HEK293T (cell line): ENCODE measurements around the gene KRT2.

Source experiments
- CTCF ChIA-PET: fragments of 350-600 bp; formaldehyde crosslinking; extraction: SDS; loops from one replicate; lab custom pipeline; 2021; ENCODE audit warnings: antibody characterized with exemption, inconsistent platforms; lab: Yijun Ruan, JAX
- POLR2A ChIA-PET: fragments of 350-600 bp; formaldehyde crosslinking; extraction: SDS; loops from one replicate; lab custom pipeline; 2020; ENCODE audit warnings: antibody characterized with exemption, inconsistent platforms; lab: Yijun Ruan, JAX
- DNase-seq: peaks from one replicate; pipeline ENCODE4 v3.0.0; 2012; ENCODE audit warnings: mixed read lengths; ENCODE audit errors: extremely low spot score
- ARNT ChIP-seq: fragments of 450-650 bp; IDR thresholded peaks from 2 replicates; pipeline ENCODE4 v1.6.1; 2017; ENCODE audit warnings: mild to moderate bottlenecking
- BHLHE40 ChIP-seq: fragments of 450-650 bp; IDR thresholded peaks from 2 replicates; pipeline ENCODE4 v1.6.1; 2016; ENCODE audit warnings: mild to moderate bottlenecking, moderate library complexity, borderline replicate concordance
- CTBP1 ChIP-seq: fragments of 450-650 bp; IDR thresholded peaks from 2 replicates; pipeline ENCODE4 v1.6.1; 2016; ENCODE audit warnings: borderline replicate concordance
- ELF4 ChIP-seq: fragments of 450-650 bp; IDR thresholded peaks from 2 replicates; pipeline ENCODE4 v1.6.1; 2017; ENCODE audit warnings: antibody characterized with exemption
- FOXA1 ChIP-seq: fragments of 450-650 bp; IDR thresholded peaks from 2 replicates; pipeline ENCODE4 v1.6.1; 2016; ENCODE audit warnings: mild to moderate bottlenecking
- FOXK2 ChIP-seq: fragments of 450-650 bp; IDR thresholded peaks from 2 replicates; pipeline ENCODE4 v1.6.1; 2016; ENCODE audit warnings: mild to moderate bottlenecking
- FOXM1 ChIP-seq: fragments of 450-650 bp; IDR thresholded peaks from 2 replicates; pipeline ENCODE4 v1.6.1; 2017; ENCODE audit warnings: mild to moderate bottlenecking, borderline replicate concordance
- HDGF ChIP-seq: fragments of 450-650 bp; IDR thresholded peaks from 2 replicates; pipeline ENCODE4 v1.6.1; 2017; ENCODE audit warnings: antibody characterized with exemption, borderline replicate concordance
- L3MBTL2 ChIP-seq: fragments of 450-650 bp; conservative IDR thresholded peaks from 2 replicates; pipeline ENCODE4 v1.6.1; 2016; ENCODE audit warnings: mild to moderate bottlenecking
- LEF1 ChIP-seq: fragments of 450-650 bp; IDR thresholded peaks from 2 replicates; pipeline ENCODE4 v1.6.1; 2017; ENCODE audit warnings: mild to moderate bottlenecking, borderline replicate concordance
- NFRKB ChIP-seq: fragments of 450-650 bp; IDR thresholded peaks from 2 replicates; pipeline ENCODE4 v1.6.1; 2016; ENCODE audit warnings: mild to moderate bottlenecking, moderate library complexity
- PKNOX1 ChIP-seq: fragments of 450-650 bp; IDR thresholded peaks from 2 replicates; pipeline ENCODE4 v1.6.1; 2016
- SP1 ChIP-seq: fragments of 450-650 bp; IDR thresholded peaks from 2 replicates; pipeline ENCODE4 v1.6.1; 2017
- SUZ12 ChIP-seq: fragments of 450-650 bp; IDR thresholded peaks from 2 replicates; pipeline ENCODE4 v1.6.1; 2016; ENCODE audit warnings: mild to moderate bottlenecking
- TARDBP ChIP-seq: fragments of 450-650 bp; IDR thresholded peaks from 2 replicates; pipeline ENCODE4 v1.6.1; 2016
- ZNF384 ChIP-seq: fragments of 450-650 bp; IDR thresholded peaks from 2 replicates; pipeline ENCODE4 v1.6.1; 2016

The KRT2 gene

GRCh38 chr12:52600941-52601481, 51.0 kb downstream of the KRT2 start, which contains the start of gene KRT72:
Gene KRT72, minus strand, starts transcription at chr12:52601463. Its CDS starts 11 bp downstream, at chr12:52601452.
- POLR2A ChIA-PET, result no interaction called here
- no peak for TF ChIP-seq SP1
- no peak for TF ChIP-seq SUZ12
- TF ChIP-seq ELF4, result no peak
- TF ChIP-seq NFRKB, result no peak
- no peak for TF ChIP-seq HDGF
- TF ChIP-seq FOXM1, result no peak
- no peak for TF ChIP-seq BHLHE40
- TF ChIP-seq ARNT, result no peak
- TF ChIP-seq ZNF384, result no peak
- TF ChIP-seq FOXK2, result no peak
- TF ChIP-seq CTBP1, result no peak
- TF ChIP-seq PKNOX1, result no peak
- TF ChIP-seq L3MBTL2, result no peak
- no peak for TF ChIP-seq FOXA1
- no peak for TF ChIP-seq LEF1
- no peak for DNase-seq
- CTCF ChIA-PET, result no interaction called here

DNA sequence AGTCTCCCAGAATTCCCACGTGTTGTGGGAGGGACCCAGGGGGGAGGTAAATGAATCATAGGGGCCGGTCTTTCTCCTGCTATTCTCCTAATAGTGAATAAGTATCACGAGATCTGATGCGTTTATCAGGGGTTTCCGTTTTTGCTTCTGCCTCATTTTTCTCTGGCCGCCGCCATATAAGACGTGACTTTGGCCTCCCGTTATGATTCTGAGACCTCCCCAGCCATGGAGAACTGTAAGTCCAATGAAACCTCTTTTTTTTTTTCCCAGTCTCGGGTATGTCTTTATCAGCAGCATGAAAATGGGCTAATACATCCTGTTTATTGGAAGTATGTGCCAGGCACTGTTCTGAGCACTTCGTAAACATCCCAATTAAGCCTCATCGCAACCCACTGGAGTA, 51.5 kb downstream of the KRT2 start:
- ChIA-PET CTCF (no interaction called here), POLR2A (no interaction called here)
- no peak for DNase-seq
- TF ChIP-seq TARDBP (no peak), CTBP1 (no peak), FOXM1 (no peak), SUZ12 (no peak), ELF4 (no peak), SP1 (no peak), BHLHE40 (no peak), HDGF (no peak), ARNT (no peak), ZNF384 (no peak), LEF1 (no peak)

DNA sequence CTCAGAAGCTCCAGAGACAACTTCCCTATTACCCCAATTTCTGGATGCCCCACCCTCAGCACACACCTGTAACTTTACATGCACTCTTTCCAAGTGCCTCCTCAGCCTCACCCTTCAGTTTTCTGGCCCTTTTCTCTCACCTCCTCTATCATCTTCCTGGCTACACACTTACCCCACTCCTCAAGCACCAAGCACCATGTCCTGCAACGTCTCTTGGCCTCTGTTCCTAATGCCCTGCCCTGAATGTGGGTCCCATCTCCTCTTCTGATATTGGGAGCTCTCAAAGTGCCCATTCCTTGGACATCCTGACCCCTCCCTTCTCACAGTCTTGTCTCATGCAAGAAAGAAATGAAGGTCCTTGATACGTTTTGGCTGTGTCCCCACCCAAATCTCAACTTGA, 51.9 kb downstream of the KRT2 start:
- CTCF ChIA-PET, result no interaction called here
- DNase-seq, result no peak
- TF ChIP-seq TARDBP (no peak), BHLHE40 (no peak), PKNOX1 (no peak), ELF4 (no peak), L3MBTL2 (no peak), FOXA1 (no peak), ARNT (no peak), FOXM1 (no peak), FOXK2 (no peak), ZNF384 (no peak), SP1 (no peak), SUZ12 (no peak), NFRKB (no peak)
- POLR2A ChIA-PET, result no interaction called here

DNA sequence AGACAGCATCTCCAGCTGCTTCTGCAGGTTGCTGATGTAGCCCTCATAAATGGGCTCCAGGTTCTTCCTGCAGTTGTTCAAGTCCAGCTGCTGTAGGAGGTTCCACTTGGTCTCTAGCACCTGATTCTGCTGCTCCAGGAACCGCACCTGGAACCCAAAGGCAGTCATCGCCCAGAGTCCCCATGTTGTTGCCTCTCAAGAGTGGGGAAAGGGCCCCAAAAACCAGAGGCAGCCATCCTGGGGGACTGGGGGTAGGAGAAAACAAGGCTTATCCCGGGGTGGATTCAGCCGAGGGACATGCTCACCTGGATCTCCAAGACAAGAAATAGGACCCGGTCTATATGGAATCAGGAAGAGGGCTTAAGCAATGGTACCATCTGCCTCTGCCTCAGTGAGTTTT, 53.0 kb downstream of the KRT2 start:
- no peak for DNase-seq
- TF ChIP-seq L3MBTL2, result no peak
- no peak for TF ChIP-seq HDGF
- no peak for TF ChIP-seq SUZ12
- TF ChIP-seq BHLHE40, result no peak
- no peak for TF ChIP-seq FOXM1
- no peak for TF ChIP-seq ARNT
- no peak for TF ChIP-seq CTBP1
- no peak for TF ChIP-seq TARDBP
- ChIA-PET CTCF (interaction anchor here (0.9 kb wide), 1 partner anchor 266 kb away, joined by 3 read pairs; no protein-coding TSS in a partner anchor), POLR2A (no interaction called here)
